ENCODE results near the gene KCNIP2.
A peak's percentile ranks its signal among the peaks of the same experiment; 100 is the strongest.

The KCNIP2 gene

DNA sequence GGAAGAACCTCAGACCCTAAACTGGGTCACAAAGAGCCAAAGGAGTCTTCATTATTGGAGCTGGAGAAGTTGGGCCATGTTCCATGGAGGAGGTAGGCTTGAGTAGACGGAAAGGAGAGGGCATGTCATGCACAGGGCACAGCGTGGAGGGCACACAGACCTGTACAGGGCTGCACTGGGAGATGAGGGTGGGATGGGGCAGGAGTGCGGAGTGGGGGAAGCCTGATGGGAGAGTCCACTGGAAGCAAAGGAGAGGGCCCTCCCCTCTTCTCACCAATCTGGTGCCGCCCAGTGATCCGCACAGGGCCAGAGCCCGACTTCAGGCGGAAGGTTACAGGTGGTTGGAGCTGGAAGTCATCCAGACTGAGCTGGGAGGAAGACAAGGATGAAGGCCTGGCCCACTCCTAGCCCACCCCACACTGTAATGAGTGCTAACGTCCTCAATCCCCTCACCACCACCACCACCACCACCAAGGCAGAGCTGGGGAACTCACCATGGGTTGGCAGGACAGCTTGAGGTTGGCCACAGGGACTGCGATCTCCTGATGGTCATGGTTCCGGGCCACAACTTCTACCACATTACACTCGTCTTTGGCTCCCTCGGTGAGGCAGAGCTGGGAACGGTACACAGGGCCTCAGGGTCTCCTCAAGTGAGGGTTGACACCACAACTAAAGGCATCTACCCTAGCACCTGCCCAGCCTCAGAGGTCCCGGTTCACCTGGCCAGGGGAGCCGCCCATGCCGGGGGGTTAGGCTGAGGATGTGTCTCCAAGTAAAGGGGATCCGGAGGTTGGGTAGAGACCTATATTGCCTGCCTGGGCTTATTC, 61.4 kb downstream of the KCNIP2 start:
- DNase-seq = no peak

DNA sequence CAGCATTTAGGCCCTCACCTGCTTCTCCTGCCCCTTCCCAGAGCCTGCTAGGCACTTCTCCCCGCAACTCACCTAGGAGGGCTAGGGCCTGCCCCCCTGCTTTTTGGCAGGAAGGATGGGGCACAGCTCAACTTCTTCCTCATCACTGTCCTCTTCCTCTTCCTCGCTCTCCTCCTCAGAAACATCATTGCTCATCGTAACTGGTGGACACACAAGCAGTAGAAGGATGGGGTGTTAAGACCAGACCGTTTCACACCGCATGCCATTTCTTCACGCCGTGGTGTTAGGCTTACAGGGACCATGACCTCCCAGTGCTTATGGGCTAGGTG, 62.0 kb downstream of the KCNIP2 start:
- DNase-seq = no peak

DNA sequence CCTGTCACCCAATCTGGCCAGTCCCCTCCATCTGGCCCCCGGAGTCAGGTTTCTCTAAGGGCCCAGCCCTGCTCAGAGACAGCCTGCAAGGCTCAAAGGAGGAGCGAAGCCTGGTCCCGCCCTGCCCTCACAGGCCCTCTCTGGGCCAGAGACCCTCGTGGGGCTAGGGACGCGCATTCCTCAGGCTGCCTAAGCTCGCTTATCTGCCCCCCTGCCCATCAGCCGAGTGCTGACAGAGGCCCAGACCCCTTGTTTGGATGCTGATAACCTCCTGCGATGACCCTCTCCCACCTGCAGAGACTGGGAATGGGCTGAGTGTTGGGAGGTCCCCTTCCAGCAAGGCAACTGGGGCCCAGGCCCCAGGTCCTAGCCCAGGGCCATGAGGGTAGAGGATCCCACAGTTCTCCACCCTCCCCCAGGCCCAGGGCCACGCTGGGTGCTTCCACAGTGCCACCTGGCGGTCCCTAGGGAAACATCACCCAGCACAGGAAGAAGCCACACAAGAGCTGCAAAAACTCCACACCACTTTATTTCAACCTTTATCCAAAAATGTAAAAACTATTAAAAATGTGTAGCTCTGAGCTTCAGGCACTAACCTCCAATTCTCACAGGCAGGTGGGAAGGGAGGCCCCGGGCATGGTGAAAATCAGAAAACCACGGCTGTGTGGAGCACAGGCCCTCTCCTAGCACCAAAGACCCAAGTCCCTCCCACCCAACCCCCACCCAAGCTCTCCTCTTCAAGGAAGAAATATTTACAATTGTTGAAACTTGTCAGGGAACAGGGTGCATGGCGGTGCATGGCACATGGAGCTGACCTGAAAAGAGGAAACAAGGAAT, 62.6 kb downstream of the KCNIP2 start:
- DNase-seq = peak; percentile 41 to 81

DNA sequence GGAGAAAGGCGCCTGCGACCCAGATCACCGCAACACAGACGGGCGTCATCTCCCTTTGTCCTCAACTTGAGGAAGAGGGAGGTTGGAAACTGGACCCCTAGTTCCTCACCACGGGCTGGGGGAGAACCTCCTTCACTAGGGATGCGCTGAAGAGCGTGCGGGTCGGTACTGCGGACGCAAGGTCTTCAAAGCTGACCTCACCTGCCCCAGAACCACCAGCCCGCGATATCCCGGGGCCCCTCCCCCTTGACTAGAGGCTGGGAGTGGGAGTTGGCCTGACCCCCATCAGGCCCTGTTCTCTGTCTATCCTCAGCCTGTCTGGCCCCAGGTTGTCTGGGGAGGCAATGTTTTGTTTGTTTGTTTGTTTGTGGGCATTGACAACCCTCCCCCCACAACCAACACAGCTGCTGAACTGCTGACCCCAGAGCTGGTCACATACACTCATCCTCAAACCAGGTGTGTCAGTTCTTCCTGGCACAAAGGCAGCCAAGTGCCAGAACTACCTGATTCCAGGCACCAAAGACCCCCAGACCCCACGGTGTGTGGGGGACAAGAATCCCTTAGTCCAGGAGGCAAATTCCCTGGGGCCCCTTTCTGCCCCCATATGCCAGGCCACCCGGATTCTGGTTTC, 63.3 kb downstream of the KCNIP2 start:
- DNase-seq = no peak

DNA sequence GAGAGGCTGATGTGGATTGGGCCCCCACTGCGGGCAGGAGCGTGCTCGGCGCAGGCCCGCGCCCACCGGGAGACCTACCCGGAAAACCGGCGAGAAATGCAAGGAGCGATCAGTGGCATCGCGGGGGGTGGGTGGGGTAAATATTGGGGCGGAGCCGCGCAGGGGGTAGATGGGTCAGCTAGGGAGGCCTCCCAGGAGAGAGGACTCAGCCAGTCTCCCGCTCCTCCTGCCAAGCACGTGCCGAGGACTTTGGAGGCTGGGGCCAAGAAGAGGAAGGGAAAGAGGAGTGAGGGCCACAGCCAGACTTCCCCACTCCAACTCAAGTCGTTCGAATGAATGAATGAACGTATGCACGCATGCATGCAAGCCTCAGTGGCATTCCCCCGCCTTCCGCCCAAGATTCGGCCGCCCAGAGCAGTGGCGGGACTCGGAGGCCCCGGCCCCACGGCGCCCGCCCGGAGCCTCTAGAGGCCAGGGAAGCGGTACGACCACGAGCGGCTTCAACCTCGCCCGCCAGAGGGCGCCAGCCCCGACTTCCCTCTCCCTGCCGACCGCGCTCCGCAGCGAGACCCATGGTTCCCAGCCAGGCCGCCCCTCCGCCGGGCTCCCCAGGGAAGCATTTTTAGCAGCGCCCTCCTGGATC, 63.9 kb downstream of the KCNIP2 start:
- DNase-seq = peak; percentile 53 to 91

DNA sequence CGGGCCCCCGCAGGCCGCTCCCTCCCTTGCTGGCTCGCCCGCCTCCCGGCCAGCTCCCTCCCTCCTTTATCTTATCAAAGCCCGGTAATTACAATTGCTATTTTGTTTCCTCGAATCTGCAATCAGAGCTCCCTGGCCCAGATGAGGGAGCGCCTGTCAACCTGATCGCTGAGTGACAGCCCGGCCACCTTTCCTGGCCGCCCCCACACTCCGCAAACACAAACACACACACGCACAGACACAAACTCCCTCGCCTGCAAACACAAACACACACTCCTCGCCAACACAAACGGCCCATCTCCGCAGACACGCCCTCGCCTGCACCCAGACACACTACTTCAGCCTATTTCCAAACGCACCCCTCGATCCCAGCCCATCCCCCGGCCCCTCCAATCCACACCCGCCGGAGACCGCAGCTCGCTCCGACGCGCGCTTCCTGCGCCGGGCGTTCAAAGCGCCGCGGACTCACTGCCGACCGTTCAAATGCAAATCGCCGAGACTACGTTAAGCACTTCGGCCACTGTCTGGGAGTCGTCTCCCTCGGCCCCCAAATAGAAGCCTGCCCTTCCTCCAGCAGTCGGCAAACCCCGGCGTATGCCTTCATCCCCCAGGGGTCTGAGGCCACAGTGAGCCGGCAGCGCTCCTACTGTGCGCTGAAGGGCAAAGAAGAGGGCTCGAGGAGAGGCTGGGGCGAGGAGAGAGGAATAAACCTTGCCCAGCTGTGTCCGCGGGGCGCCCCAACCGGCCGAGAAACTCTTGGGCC, 64.6 kb downstream of the KCNIP2 start:
- peak; percentile 7 to 14 for DNase-seq

DNA sequence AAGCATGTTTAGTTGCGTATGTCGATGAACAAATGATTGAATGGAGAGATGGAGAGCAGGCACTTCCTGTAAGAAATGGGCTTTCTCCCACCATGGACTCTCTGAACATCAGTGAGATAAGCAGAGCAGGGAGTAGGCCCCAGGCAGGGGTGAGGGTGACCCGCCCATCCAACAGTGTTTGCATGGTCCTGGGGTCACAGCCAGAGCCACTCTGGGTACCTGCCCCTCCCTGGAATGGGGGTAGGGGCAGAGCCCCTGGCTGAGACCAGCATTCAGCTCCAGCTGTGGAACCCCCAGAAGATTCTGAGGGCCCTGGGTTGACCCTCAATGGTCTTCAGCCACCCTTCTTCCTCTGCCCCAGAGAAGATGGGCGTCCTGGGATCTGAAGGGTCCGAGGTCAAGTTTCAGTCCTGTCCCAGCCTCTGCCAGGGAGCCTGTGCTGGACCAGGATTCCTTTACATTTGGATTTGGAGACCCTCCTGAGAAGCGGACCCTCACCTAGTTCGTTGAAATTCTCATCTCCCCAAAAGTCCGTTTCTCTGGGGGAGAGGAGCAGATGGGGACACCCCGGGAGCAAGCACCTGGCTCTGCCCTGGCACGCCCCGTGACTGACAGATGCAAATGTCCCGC, 65.3 kb downstream of the KCNIP2 start:
- no peak for DNase-seq

DNA sequence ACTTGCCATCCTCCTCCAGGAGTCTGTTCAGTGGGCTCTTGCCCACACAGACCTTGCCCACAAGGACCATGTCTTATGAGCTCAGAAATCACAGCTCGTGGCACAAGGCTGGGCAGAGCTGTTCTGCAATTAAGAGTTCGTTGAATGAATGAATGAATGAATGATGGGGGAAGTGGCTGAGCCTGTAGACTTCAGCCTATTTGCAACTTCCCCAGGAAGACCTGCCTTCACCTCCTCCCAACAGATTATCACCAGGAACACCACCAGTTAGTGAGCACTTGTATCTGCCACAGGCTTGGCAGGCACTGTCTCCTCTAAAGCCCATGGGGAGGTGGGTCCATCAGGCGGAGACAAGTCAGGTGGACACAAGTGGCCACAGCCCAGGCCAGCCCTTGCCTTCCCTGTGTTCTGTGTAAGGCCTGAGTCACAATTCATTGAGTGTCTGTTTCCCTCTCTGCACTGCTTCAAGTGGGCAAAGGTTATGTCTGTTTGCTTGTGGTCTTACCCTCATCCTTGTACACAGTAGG, 65.9 kb downstream of the KCNIP2 start:
- no peak for DNase-seq

DNA sequence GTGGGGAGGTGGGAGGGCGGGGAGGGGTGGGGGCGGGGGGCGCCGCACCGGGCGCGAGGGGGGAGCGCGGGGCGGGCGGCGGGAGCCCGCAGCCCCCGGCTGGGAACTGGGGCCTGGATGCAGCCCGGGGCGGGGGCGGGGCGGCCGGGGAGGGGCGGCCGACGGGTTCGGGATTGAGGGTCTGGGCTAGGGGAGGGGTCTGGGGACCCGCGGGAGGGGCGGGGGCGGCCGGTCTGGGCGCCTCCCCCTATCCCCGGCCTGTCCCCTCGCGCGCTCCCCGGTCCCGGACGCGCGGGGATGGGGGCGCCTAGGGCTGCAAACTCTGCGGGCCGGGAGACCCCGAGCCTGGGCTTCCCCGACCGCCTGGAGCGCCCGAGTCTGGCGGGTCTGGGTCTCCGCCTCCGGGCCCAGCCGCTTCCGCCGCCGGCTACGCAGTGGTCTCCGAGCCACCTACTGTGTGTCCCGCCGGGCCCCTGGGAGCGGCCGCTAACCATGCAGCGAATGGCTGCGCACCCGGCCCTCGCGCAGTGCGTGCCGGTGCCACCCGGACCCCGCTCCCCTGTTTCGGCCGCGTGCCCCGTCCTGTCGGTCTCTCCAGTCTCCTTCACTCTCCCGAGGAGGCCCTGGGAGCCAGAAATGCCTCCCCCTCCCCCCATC, 67.3 kb downstream of the KCNIP2 start:
- DNase-seq = no peak

All from inflammatory macrophage treated with lipopolysaccharide for 1 hour (primary cell).